OCI-LY1 (cell line): ENCODE measurements around the gene ZNF576.
"Not testable (repeated sequence)": the region's sequence is repeated elsewhere in the genome, so short reads cannot be mapped to it uniquely, and the experiment has no call there.

ENCODE experiments used
- H2AFZ ChIP-seq: fragments of 200-600 bp; sonication (generic), shearing (Covaris generic); 2 replicates; pipeline ENCODE4 v1.6.0; 2014; ENCODE audit warnings: antibody characterized with exemption, mild to moderate bottlenecking, low read length
- H3F3A ChIP-seq: fragments of 200-600 bp; sonication (generic), shearing (Covaris generic); 2 replicates; pipeline ENCODE4 v1.6.0; 2014; ENCODE audit warnings: mild to moderate bottlenecking, antibody characterized with exemption, low read length, moderate library complexity; ENCODE audit not compliant: insufficient read depth
- H3K27ac ChIP-seq: fragments of 200-600 bp; sonication (generic); 2 replicates; pipeline ENCODE4 v1.5.1; 2014; ENCODE audit warnings: low read length, mixed run types, mild to moderate bottlenecking, low read depth; ENCODE audit not compliant: poor library complexity, severe bottlenecking
- H3K27me3 ChIP-seq: fragments of 200-600 bp; sonication (generic); 2 replicates; pipeline ENCODE4 v1.6.0; 2014; ENCODE audit warnings: antibody characterized with exemption, mild to moderate bottlenecking, low read length, moderate library complexity; ENCODE audit not compliant: insufficient read depth
- H3K36me3 ChIP-seq: fragments of 200-600 bp; sonication (generic); 2 replicates; pipeline ENCODE4 v1.6.1; 2014; ENCODE audit warnings: mild to moderate bottlenecking, antibody characterized with exemption, low read length, moderate library complexity, mixed read lengths; ENCODE audit not compliant: insufficient read depth
- H3K4me1 ChIP-seq: fragments of 200-600 bp; sonication (generic); 2 replicates; pipeline ENCODE4 v1.5.1; 2014; ENCODE audit warnings: mild to moderate bottlenecking, low read length, moderate library complexity; ENCODE audit not compliant: insufficient read depth, severe bottlenecking
- H3K4me2 ChIP-seq: fragments of 200-600 bp; sonication (generic), shearing (Covaris generic); 2 replicates; pipeline ENCODE4 v1.6.1; 2014; ENCODE audit warnings: low read length
- H3K4me3 ChIP-seq: fragments of 200-600 bp; sonication (generic); 2 replicates; pipeline ENCODE4 v1.5.1; 2014; ENCODE audit warnings: low read length, low read depth, mild to moderate bottlenecking, mixed read lengths; ENCODE audit not compliant: poor library complexity, severe bottlenecking
- H3K79me2 ChIP-seq: fragments of 200-600 bp; shearing (Covaris generic); 2 replicates; pipeline ENCODE4 v1.6.1; 2016; ENCODE audit warnings: mixed run types, low read length, mixed read lengths; ENCODE audit not compliant: insufficient read depth
- H3K9ac ChIP-seq: fragments of 200-600 bp; sonication (generic), shearing (Covaris generic); 2 replicates; pipeline ENCODE4 v1.6.1; 2014; ENCODE audit warnings: mild to moderate bottlenecking, low read length, mixed read lengths
- H3K9me2 ChIP-seq: fragments of 200-600 bp; sonication (generic), shearing (Covaris generic); 2 replicates; pipeline ENCODE4 v1.6.1; 2014; ENCODE audit warnings: low read depth, mild to moderate bottlenecking, low read length, mixed read lengths
- H3K9me3 ChIP-seq: fragments of 200-600 bp; shearing (Covaris generic); 2 replicates; pipeline ENCODE4 v1.6.1; 2014; ENCODE audit warnings: low read length, mixed read lengths
- H4K20me1 ChIP-seq: fragments of 200-600 bp; sonication (generic), shearing (Covaris generic); 2 replicates; pipeline ENCODE4 v1.6.0; 2016; ENCODE audit warnings: mild to moderate bottlenecking, low read length; ENCODE audit not compliant: insufficient read depth
- CTCF ChIP-seq: fragments of 200-600 bp; sonication (generic), shearing (Covaris generic); IDR thresholded peaks from 2 replicates; pipeline ENCODE4 v1.5.1; 2017; ENCODE audit warnings: mild to moderate bottlenecking, antibody characterized with exemption, low read length, moderate library complexity, mixed read lengths
- EZH2 ChIP-seq: fragments of 200-600 bp; sonication (generic), shearing (Covaris generic); IDR thresholded peaks from 2 replicates; pipeline ENCODE4 v1.8.0; 2017; ENCODE audit warnings: borderline replicate concordance, mixed run types, mild to moderate bottlenecking, antibody characterized with exemption, low read length, moderate library complexity, mixed read lengths

Gene ZNF576

GRCh38 chr19:43599635-43600295, 3.4 kb downstream of the ZNF576 start:
- H2AFZ ChIP-seq = no peak overlapping the region
- TF ChIP-seq EZH2 (no peak), CTCF (no peak; the same call in 1 of the 2 replicates)
- H3K4me2 ChIP-seq = no peak overlapping the region
- H3K27me3 ChIP-seq = no peaks in the 10 kb centered on the region
- H3K27ac ChIP-seq = no peak overlapping the region
- H3K79me2 ChIP-seq = peaks cover 15% of the 10 kb centered on the region
- H3K4me1 ChIP-seq = peaks cover 25% of the 10 kb centered on the region
- H3K4me3 ChIP-seq = no peak overlapping the region
- H3K36me3 ChIP-seq = peaks cover 36% of the 10 kb centered on the region
- H3K9me2 ChIP-seq = no peaks in the 10 kb centered on the region
- H3K9me3 ChIP-seq = no peaks in the 10 kb centered on the region
- no peak overlapping the region for H3K9ac ChIP-seq
- no peaks in the 10 kb centered on the region for H4K20me1 ChIP-seq
- no peaks in the 10 kb centered on the region for H3F3A ChIP-seq

- H3K9ac ChIP-seq, H3K27ac ChIP-seq: not testable (repeated sequence)
- peaks cover 15% of the 10 kb centered on the region for H3K79me2 ChIP-seq
These were observed 3.9 kb downstream of the ZNF576 start for GRCh38 chr19:43600326-43600725.

GRCh38 chr19:43605875-43606568, 9.6 kb downstream of the ZNF576 start:
- Histone ChIP-seq H3K4me1 (no peaks in the 10 kb centered on the region), H3K79me2 (no peaks in the 10 kb centered on the region), H4K20me1 (no peaks in the 10 kb centered on the region), H3K27me3 (no peaks in the 10 kb centered on the region), H3K9ac (no peak overlapping the region), H3F3A (no peaks in the 10 kb centered on the region), H3K36me3 (peaks cover 53% of the 10 kb centered on the region), H3K4me3 (no peak overlapping the region), H3K27ac (no peak overlapping the region), H3K9me3 (no peaks in the 10 kb centered on the region), H3K9me2 (no peaks in the 10 kb centered on the region), H3K4me2 (no peak overlapping the region), H2AFZ (no peak overlapping the region)
- TF ChIP-seq EZH2 (no peak), CTCF (no peak)

More at GRCh38 chr19:43600326-43600725, 3.9 kb downstream of the ZNF576 start:
- H2AFZ ChIP-seq, H3K27me3 ChIP-seq, H3K9me3 ChIP-seq, H4K20me1 ChIP-seq, H3K4me2 ChIP-seq, H3K4me3 ChIP-seq, H3F3A ChIP-seq, H3K9me2 ChIP-seq: not testable (repeated sequence)
- Histone ChIP-seq H3K4me1 (peaks cover 20% of the 10 kb centered on the region), H3K36me3 (peaks cover 39% of the 10 kb centered on the region)
